Measurements from ENCODE around the gene RUNDC1.

RUNDC1 gene

GRCh38 chr17:43020030-43020621 is 39.8 kb downstream of the RUNDC1 start:
- no peaks in the 10 kb centered on the region for H3K27me3 ChIP-seq (ENCODE audit: low read length)
- no peaks in the 10 kb centered on the region for H4K20me1 ChIP-seq (ENCODE audit: low read depth, low read length)
- no peak for TF ChIP-seq EZH2phosphoT487 (conservative IDR thresholded peaks at IDR 0.05; ENCODE audit: low read length)
- no peak overlapping the region for H3K27ac ChIP-seq (ENCODE audit: low read depth, low read length)
- H3K9ac ChIP-seq (ENCODE audit: low read length): no peak overlapping the region
- no peak overlapping the region for H3K4me3 ChIP-seq (ENCODE audit: insufficient read depth, low read length, poor library complexity, severe bottlenecking)
- no peak overlapping the region for H3K4me2 ChIP-seq (ENCODE audit: low read depth, low read length, poor library complexity, severe bottlenecking)
- H3K9me2 ChIP-seq (replicated peaks; ENCODE audit: insufficient read depth, low read length): no peaks in the 10 kb centered on the region
- peaks cover 4% of the 10 kb centered on the region; the same call in 1 of the 2 replicates for H3F3A ChIP-seq (ENCODE audit: insufficient read depth)
- H3K9me3 ChIP-seq (ENCODE audit: insufficient read depth, low read length): no peaks in the 10 kb centered on the region
- no peak overlapping the region for H2AFZ ChIP-seq (ENCODE audit: low read depth, low read length, severe bottlenecking)
- H3K36me3 ChIP-seq (ENCODE audit: low read length): no peaks in the 10 kb centered on the region
- H3K79me2 ChIP-seq (ENCODE audit: insufficient read depth, low read length): no peaks in the 10 kb centered on the region

- TF ChIP-seq CTCF (IDR thresholded peaks at IDR 0.05; ENCODE audit: insufficient read depth, low read length, poor library complexity, severe bottlenecking) (no peak), EZH2phosphoT487 (conservative IDR thresholded peaks at IDR 0.05; ENCODE audit: low read length) (no peak)
- H3K27ac ChIP-seq (ENCODE audit: low read depth, low read length): no peak overlapping the region
- H3K4me2 ChIP-seq (ENCODE audit: low read depth, low read length, poor library complexity, severe bottlenecking): peak overlapping the region; percentile 66
- H3K79me2 ChIP-seq (ENCODE audit: insufficient read depth, low read length): no peaks in the 10 kb centered on the region
- H3K36me3 ChIP-seq (ENCODE audit: low read length): no peaks in the 10 kb centered on the region
- peak overlapping the region; percentile 55 for H3K9ac ChIP-seq (ENCODE audit: low read length)
- no peaks in the 10 kb centered on the region for H3K27me3 ChIP-seq (ENCODE audit: low read length)
- H3K9me3 ChIP-seq (ENCODE audit: insufficient read depth, low read length): no peaks in the 10 kb centered on the region
- no peaks in the 10 kb centered on the region for H3K9me2 ChIP-seq (replicated peaks; ENCODE audit: insufficient read depth, low read length)
- peak overlapping the region; percentile 72 for H3K4me3 ChIP-seq (ENCODE audit: insufficient read depth, low read length, poor library complexity, severe bottlenecking)
- no peaks in the 10 kb centered on the region for H4K20me1 ChIP-seq (ENCODE audit: low read depth, low read length)
- peak overlapping the region; percentile 85 for H2AFZ ChIP-seq (ENCODE audit: low read depth, low read length, severe bottlenecking)
- peaks cover 4% of the 10 kb centered on the region; the same call in 1 of the 2 replicates for H3F3A ChIP-seq (ENCODE audit: insufficient read depth)
Observed at GRCh38 chr17:43020789-43021740, 40.7 kb downstream of the RUNDC1 start.

GRCh38 chr17:43021741-43022512 is 41.6 kb downstream of the RUNDC1 start, which contains the start of gene VAT1:
VAT1 (minus strand) TSS chr17:43022385; CDS start chr17:43022322, 63 bp downstream.
- Histone ChIP-seq H3K4me2 (ENCODE audit: low read depth, low read length, poor library complexity, severe bottlenecking) (peak within 1 kb of the TSS; percentile 66), H3K27ac (ENCODE audit: low read depth, low read length) (no peak within 1 kb of the TSS), H3K9ac (ENCODE audit: low read length) (peak within 1 kb of the TSS; percentile 55), H3K4me3 (ENCODE audit: insufficient read depth, low read length, poor library complexity, severe bottlenecking) (peak within 1 kb of the TSS; percentile 72), H3K9me2 (replicated peaks; ENCODE audit: insufficient read depth, low read length) (no peaks in the 10 kb centered on the region), H3K79me2 (ENCODE audit: insufficient read depth, low read length) (no peaks in the 10 kb centered on the region), H4K20me1 (ENCODE audit: low read depth, low read length) (no peaks in the 10 kb centered on the region), H2AFZ (ENCODE audit: low read depth, low read length, severe bottlenecking) (peak within 1 kb of the TSS; percentile 85), H3K36me3 (ENCODE audit: low read length) (no peaks in the 10 kb centered on the region), H3K9me3 (ENCODE audit: insufficient read depth, low read length) (no peaks in the 10 kb centered on the region), H3F3A (ENCODE audit: insufficient read depth) (peaks cover 4% of the 10 kb centered on the region), H3K27me3 (ENCODE audit: low read length) (no peaks in the 10 kb centered on the region)
- no peak for TF ChIP-seq CTCF (IDR thresholded peaks at IDR 0.05; ENCODE audit: insufficient read depth, low read length, poor library complexity, severe bottlenecking)
- no peak for TF ChIP-seq EZH2phosphoT487 (conservative IDR thresholded peaks at IDR 0.05; ENCODE audit: low read length)

Data from SU-DHL-6 (cell line).